GM15510 (cell line): Measurements from ENCODE around the gene NCR3LG1.
A peak's percentile ranks its signal among the peaks of the same experiment; 100 is the strongest.

Source experiments
- POLR2A ChIP-seq: IDR thresholded peaks from 3 replicates; pipeline ENCODE4 v1.6.1; 2011; ENCODE audit warnings: borderline replicate concordance; ENCODE audit not compliant: insufficient read length; ENCODE audit errors: extremely low read depth

Gene NCR3LG1

DNA sequence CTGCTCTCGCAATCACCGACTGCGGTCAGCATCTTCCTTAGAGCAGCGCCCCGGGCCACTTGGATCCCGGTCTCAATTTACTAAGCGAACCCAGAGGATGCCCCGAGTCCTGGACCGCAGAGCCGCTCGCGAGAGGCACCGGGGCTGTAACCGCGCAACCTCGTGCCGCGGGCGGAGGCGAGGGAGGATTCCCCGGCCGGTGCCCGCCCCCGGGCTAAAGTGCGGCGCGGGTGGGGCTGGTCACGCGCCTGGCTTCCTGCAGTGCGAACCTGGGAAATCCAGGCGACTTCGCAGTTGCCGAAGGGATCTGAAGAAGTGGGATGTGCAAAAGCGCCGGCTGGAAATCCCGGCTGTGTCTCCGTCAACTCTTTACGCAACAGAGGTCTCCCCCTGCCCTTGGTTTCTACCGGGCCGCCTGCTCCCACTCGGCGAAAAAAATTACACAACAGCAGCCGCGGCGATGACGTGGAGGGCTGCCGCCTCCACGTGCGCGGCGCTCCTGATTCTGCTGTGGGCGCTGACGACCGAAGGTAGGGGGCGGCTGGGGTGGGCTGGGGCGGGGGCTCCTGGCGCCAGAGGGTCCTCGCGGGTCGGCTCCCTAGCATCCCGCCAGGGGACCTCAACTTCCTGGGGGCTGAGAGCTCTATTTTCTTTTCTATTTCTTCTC lies at the start of gene NCR3LG1:
NCR3LG1 (plus strand) TSS at position 291 of the 667 bp plus-strand sequence; CDS start at position 461, 170 bp downstream.
- TF ChIP-seq POLR2A = no peak

- TF ChIP-seq POLR2A = no peak
Observed at GRCh38 chr11:17313349-17314231, 38.0 kb upstream of the NCR3LG1 start.

DNA sequence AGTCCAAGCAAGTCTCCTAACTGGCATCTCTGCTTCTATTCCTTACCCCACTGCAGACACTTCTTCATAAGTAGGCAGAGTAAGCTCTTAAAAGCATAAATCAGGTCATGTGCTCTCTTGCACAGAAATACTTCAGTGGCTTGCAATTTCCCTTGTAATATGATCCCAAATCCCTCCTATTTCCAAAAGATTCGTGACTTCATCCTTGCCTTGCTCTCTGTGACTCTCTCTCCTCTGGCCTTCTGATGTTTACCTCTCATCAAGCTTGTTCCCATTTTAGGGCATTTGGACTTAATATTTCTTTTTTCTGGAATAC lies 37.4 kb upstream of the NCR3LG1 start:
- no peak for TF ChIP-seq POLR2A

DNA sequence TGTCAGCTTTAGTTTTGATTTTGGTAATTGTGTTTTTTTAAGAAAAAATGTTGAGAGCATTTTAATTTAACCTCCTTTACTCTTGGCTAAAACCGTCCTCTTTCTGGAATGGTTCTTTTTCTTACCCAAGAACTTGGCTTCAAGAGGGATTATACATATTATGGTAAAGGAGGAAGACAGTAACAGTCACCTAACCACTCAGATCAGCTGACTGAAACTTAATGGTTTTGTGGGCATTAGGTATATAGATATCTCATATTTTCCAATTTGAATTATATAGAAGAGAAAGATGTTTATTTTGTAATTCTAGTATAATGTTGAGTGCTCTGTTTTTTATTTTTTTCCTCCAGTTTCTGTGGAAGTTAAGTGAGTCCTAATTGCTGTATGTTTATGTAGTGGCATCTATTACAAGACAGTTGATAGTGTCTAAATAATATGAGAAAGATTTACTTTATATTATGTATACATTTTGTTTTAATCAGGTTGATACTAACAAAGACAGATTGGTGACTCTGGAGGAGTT lies 36.6 kb upstream of the NCR3LG1 start:
- TF ChIP-seq POLR2A = no peak

DNA sequence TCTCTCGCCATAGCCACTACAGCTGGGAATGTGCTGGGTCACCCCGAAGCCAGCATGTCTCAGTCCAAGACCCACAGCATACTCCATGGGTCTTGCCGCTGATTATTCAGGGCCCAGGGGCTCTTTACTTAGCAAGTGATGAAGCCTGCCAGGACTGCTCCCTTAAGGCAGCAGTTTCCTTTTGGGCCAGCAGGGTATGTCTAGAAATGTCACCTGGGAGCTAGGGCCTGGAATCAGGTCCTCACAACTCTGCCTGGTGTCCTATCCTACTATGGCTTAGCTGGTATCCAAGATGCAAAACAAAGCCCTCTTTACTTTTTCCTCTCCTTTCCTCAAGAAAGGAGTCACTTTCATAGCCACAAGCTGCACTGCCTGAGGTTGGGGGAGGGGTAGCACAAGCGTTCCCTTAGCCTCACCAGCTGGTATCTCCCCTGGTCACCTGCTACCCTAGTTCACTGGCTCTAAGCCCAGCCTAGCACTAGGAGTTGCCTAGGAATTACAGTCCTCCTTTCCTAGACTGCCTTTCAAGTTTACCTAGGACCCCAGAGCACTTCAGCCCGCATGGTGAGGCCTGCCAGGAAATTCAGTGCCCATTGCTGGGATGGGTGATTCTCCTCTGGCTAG lies 22.6 kb upstream of the NCR3LG1 start:
- TF ChIP-seq POLR2A = no peak

- TF ChIP-seq POLR2A = no peak
Observed at GRCh38 chr11:17331669-17332068, 19.9 kb upstream of the NCR3LG1 start.

- no peak for TF ChIP-seq POLR2A
Observed at GRCh38 chr11:17333799-17334586, 17.6 kb upstream of the NCR3LG1 start.

DNA sequence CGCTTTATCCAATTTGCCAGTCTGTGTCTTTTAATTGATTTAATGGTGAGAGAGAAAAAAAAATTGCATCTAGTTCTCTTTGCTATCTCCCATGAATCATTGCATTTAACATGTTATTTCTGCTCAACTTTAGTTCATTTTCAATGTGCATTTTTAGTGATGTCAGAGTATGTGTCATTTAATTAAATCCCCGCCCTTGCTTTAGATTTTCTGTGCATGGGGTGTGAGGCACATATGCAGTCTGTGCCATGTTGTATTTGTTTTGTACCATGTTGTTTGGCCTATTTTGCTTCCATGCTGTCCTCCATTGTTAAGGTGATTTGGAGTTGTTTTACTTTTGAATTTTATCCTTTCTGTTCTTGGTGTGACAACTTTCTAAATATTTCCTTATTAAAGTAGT lies 8.3 kb upstream of the NCR3LG1 start:
- no peak for TF ChIP-seq POLR2A

DNA sequence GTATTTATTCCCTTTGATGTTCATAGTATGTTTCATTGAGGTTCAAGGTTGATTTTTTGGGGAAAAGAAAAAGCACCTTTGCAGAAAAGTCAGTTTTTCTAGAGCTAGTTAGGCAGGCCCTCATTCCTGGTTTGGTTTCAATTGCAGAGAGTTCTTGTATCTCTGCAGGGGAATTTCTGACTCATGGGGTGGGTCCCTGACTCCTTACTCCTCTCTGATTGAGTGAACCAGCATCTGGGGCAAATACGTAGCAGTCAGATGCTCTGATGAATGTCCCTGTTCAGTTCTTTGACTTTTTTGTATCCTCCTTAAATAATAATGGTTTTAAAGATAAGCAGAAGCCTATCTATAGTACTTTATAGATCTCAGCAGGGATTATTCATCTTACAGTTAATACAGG lies 7.7 kb upstream of the NCR3LG1 start:
- no peak for TF ChIP-seq POLR2A

- TF ChIP-seq POLR2A = no peak
Observed at GRCh38 chr11:17347676-17348075, 3.9 kb upstream of the NCR3LG1 start.

DNA sequence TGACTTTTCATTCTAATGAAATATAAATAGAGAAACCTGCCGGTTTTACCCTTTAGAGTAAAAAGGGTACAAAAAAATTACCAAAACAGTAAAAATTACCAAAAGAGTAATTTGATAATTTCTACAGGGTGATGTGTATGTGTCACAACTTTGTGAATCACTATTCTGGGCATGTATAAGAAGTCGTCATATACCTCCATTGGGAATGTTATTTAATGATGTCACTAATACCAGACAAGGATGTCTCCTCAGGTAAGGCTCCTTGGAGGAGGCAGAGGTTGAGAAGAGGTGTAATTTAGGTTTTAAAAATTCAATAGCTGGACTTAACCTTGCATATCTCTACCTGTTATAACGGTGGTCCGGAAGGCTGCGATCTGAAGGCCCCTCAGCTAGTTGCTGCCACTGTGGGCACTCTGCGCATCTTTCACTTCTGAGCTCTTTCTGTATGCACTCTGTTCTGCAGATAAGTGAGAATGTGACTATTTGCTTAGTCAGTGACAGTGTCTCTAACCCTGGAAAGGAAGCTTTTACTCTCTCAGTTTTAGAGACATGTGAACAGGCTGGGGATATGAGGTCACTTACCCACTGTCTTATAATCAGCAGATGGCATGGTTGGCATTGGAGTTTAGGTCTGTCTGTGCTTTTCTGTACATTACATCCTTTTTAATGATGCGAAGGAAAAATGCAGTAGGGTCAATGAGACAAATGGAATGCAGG lies 987 bp upstream of the NCR3LG1 start:
- no peak for TF ChIP-seq POLR2A

DNA sequence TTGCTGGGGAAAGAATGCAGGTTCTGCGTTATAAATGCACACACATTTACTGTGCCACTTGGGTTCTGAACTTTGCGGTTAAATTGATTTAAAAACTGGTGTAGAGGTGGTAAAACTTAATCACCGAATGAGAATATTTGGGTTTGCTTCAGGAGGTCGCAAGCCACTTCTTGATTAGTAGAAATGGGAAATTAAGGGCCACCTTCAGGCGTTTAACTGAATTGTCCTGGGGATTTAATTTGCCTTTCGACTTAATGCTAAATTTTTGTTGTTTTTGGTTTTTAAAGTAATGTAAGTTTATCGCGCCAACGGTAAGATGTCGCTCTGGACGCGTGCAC lies 459 bp upstream of the NCR3LG1 start:
- no peak for TF ChIP-seq POLR2A

DNA sequence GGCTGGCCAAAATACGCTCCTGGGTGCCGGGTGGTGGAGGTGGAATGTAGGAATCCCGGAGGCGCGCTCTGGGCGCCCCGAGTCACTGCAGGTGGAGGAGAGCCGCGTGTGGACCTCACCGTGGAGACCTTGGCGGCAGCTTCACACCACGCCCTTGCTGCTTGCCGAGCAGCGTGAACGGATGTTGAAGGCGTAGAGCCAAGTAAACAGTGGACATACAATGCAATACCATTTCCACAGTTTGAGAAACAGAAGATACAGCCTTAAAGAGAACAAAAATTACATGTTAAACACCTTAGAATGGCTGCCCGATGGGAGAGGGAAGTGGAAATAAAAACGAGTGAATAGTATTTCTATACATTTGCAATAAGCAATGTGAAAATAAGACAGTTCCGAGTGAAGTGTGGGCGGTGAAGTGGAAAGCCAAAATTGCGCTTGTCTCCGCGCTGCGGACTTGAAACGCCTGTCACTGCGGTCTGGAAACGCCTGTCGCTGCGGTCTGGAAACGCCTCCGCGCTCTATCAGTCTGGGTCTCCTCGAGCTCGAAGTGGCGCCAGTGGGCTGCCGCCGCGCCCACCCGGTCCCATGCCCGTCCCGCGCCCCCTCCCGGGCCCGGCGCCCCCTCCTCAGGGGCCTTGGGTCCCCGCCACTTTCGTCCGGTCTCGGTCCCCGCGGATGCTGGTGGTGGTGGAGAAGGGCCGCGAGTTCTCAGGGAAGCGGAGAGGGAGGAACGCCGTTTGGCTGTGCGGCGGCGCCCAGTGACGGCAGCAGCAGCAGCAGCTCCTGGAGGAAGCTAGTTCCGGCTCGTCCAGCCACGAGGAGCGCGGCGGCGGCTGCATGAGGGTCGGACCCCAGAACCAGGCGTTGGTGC lies 1.6 kb downstream of the NCR3LG1 start:
- TF ChIP-seq POLR2A = peak; percentile 24
